Subcutaneous abdominal adipose tissue (tissue), 5 donors: Measurements from ENCODE around the gene RPS24.
"Not testable (repeated sequence)": the region's sequence is repeated elsewhere in the genome, so short reads cannot be mapped to it uniquely, and the experiment has no call there.

Source experiments
- H3K27ac ChIP-seq: one replicate; pipeline ENCODE4 v1.7.0; 2013; ENCODE audit warnings: low read depth, mild to moderate bottlenecking, inconsistent platforms, low read length, moderate library complexity
- H3K27me3 ChIP-seq, 5 donors: one replicate each; pipeline ENCODE4 v1.7.0; 2013; ENCODE audit warnings: low read length in 5 of 5, inconsistent platforms in 1 of 5; ENCODE audit not compliant: control insufficient read depth in 5 of 5, insufficient read depth in 4 of 5
- H3K36me3 ChIP-seq, 5 donors: one replicate each; pipeline ENCODE4 v1.7.0; 2013; ENCODE audit warnings: low read length in 5 of 5; ENCODE audit not compliant: control insufficient read depth in 5 of 5, insufficient read depth in 5 of 5
- H3K4me1 ChIP-seq, 5 donors: one replicate each; pipeline ENCODE4 v1.7.0; 2013; ENCODE audit warnings: low read length in 5 of 5, mild to moderate bottlenecking in 3 of 5, moderate library complexity in 1 of 5; ENCODE audit not compliant: control insufficient read depth in 5 of 5, insufficient read depth in 5 of 5
- H3K4me3 ChIP-seq, 5 donors: one replicate each; pipeline ENCODE4 v1.7.0; 2013; ENCODE audit warnings: low read length in 5 of 5, low read depth in 1 of 5
- H3K9ac ChIP-seq, 5 donors: one replicate each; pipeline ENCODE4 v1.7.0; 2013; ENCODE audit warnings: low read length in 5 of 5, mild to moderate bottlenecking in 4 of 5, moderate library complexity in 3 of 5
- H3K9me3 ChIP-seq, 5 donors: one replicate each; pipeline ENCODE4 v1.7.0; 2013; ENCODE audit warnings: low read length in 5 of 5; ENCODE audit not compliant: control insufficient read depth in 5 of 5
- donor health status: healthy.
- donor health status: healthy.
- donor health status: healthy.
- donor health status: healthy.
- donor health status: healthy.

Gene RPS24

DNA sequence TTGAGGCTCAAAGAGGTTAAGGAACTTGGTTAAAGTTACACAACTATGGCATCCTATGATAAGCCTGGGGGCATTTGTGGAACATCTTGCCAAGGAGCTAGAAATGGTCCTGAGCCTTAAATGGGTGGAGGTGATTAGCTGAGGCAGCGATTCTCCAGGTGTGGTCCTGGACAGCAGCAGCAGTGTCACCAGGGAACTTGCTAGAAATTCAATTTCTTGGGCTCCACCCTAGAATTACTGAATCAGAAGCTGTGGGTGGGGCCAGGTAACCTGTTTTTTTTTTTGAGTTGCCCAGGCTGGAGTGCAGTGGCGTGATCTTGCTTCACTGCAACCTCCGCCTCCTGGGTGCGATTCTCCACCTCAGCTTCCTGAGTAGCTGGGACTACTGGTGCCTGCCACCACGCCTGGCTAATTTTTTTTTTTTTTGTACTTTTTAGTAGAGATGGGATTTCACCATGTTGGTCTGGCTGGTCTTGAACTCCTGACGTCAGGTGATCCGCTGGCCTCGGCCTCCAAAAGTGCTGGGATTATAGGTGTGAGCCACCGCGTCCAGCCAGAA, 13.1 kb downstream of the RPS24 start:
- Histone ChIP-seq H3K4me3 (no peak overlapping the region), H3K27ac (no peak overlapping the region), H3K9me3 (no peaks in the 10 kb centered on the region), H3K4me1 (peaks cover 0 to 14% (median 6%) of the 10 kb centered on the region in 5 donors), H3K9ac (no peak overlapping the region), H3K27me3 (no peaks in the 10 kb centered on the region), H3K36me3 (peaks cover 2 to 16% (median 10%) of the 10 kb centered on the region in 5 donors)

DNA sequence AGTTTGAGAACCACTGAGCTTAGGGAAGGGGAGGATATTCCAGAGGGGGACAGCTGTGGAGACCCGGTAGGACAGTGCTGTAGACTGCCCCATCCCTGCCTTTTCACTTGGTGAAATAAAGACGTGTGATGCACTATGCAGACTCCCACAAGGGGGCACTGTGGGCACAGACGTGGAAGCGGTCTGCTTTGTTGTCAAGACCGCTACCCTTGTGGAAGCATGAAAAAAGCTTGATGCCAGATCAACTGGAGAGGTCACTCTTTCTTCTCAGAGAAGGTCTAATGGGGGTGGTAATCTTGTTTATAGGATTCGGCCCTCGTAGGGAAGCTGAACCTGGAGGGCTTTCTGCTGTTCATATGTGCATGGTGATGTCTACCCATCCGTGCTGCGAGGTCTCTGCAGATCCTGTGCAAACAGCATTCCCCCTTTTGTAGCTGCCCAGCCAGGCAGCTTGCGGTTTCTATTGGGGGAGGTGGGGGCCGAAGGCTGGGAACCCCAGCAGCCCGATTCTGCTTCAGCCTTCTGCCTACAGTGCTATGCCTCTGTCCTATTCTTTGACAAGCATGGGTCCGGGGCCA, 13.7 kb downstream of the RPS24 start:
- Histone ChIP-seq H3K4me3 (no peak overlapping the region), H3K27ac (no peak overlapping the region), H3K9ac (no peak overlapping the region)

DNA sequence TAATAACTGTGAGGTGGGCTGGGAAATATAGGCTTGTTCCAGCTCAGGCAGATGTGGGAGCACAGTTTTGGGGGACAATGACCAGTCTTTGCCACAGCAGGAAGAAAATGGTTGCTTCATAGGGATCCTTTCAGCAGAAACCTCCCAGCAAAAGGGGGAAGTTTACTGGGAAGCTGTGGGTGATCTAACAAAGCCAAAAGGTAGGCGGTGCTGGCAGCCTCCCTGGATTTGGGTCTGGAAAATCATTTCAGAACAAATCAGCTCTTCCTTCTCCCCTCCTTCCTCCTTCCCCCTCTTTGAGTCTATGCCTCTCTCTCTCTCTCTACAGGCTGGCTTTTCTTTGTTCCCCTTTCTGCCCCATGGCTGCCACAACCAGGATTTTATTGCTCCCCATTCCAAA, 16.2 kb downstream of the RPS24 start:
- Histone ChIP-seq H3K4me3 (no peak overlapping the region), H3K4me1 (peaks cover 0 to 7% (median 4%) of the 10 kb centered on the region in 5 donors), H3K27ac (no peak overlapping the region), H3K27me3 (no peaks in the 10 kb centered on the region), H3K9me3 (no peaks in the 10 kb centered on the region), H3K9ac (no peak overlapping the region), H3K36me3 (peaks cover 0 to 9% (median 4%) of the 10 kb centered on the region in 5 donors)

More for the DNA sequence above, 13.7 kb downstream of the RPS24 start:
- H3K27me3 ChIP-seq, result no peaks in the 10 kb centered on the region
- no peaks in the 10 kb centered on the region for H3K9me3 ChIP-seq
- peaks cover 2 to 10% (median 4%) of the 10 kb centered on the region in 5 donors for H3K36me3 ChIP-seq
- H3K4me1 ChIP-seq, result peaks cover 0 to 14% (median 6%) of the 10 kb centered on the region in 5 donors

DNA sequence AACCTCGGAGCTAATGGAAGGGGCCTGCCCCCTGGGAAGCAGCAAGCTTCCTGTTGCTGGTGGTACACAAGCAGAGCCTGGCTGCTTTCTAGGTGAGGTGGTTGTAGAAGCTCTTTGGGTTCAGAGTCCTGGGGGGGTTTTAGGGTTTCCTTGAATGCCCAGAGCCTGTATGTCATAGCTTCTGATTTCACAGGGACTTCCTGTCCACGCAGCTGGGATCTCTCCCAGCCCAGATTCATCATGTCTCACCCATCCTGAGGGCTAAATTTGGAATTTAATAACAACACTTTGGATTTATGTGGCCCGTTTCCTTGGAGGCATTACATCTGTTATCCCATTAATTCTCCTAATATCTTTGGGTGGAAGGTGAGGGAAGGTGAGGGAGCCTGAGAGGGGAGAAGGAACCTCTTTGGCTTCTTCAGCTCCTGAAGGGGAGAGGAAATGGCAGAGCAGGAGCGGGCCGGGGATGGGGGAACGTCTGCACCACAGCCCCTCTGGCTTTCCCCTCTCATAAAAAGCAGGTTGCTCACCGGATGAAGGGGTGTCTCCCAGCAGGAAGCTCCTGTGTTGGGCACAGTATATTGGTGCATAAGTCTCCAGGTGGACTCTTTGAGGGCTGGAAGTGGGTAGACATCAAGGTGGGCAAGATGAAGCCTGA, 19.7 kb downstream of the RPS24 start:
- no peaks in the 10 kb centered on the region for H3K9me3 ChIP-seq
- H3K4me1 ChIP-seq, result no peaks in the 10 kb centered on the region

DNA sequence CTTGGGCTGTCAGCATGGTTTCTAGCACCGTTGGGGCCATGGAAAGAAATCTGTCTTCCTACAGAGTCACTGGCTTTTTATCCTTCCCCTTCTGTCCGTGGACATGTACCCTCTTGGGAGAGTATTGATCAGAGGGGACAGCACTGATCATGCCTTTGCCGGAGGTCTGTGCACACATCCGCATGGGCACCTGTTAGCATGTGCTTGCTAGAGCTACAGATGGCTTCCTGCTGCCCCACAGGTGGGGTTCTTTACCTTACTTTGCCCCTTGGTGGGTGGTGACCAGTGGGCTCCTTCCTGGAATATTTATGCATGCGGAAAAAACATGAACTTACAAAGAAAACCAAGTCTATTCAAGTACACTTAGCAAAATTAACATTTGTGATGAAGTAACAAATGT, 24.9 kb downstream of the RPS24 start:
- Histone ChIP-seq H3K27me3 (no peaks in the 10 kb centered on the region), H3K4me1 (no peaks in the 10 kb centered on the region), H3K9me3 (no peaks in the 10 kb centered on the region), H3K9ac (no peak overlapping the region), H3K36me3 (peaks cover 0 to 5% (median 3%) of the 10 kb centered on the region in 5 donors), H3K4me3 (no peak overlapping the region), H3K27ac (no peak overlapping the region)

More for the DNA sequence above, 19.7 kb downstream of the RPS24 start:
- H3K36me3 ChIP-seq, result peaks cover 0 to 10% (median 4%) of the 10 kb centered on the region in 5 donors
- H3K27me3 ChIP-seq, result no peaks in the 10 kb centered on the region
- no peak overlapping the region for H3K4me3 ChIP-seq
- no peak overlapping the region for H3K27ac ChIP-seq
- no peak overlapping the region for H3K9ac ChIP-seq

DNA sequence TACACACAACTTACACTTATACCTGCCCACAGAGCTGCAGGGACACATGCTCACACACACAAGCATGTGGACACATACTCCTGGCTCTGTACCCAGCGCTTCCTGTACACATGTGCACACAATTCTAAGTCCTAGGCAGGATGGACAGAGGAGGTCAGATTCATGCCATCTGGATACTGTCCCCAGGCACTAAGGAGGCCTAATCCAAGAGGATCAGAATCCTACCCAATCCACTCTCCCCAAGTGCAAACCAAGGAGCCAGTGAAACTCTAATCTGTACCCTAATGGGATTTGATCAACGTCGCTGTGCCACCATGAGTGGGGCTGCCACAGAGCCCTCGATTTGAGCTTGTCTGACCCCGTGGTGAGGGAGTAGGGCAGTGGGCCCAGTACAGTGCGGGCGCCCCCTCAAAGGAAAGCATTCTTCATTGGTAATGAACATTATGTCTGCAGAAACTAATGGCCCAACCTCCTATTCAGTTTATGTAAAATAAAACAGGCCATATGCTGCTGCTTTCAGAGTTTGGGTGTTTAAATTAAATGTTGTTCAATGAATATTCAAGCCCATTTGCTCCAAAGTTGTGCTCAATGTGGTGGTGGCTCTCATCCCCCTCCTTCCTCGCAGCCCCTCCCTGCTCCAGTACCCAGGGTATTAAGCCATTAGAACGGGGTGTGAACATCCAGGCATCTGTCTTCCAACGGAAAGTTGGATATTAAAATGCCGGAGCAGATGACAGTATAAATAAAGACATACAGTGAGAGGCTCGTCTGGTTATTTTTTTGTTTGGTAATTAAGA, 26.4 kb downstream of the RPS24 start:
- Histone ChIP-seq H3K27ac (no peak overlapping the region), H3K4me3 (no peak overlapping the region), H3K36me3 (no peaks in the 10 kb centered on the region), H3K9me3 (no peaks in the 10 kb centered on the region), H3K4me1 (no peaks in the 10 kb centered on the region), H3K27me3 (no peaks in the 10 kb centered on the region), H3K9ac (no peak overlapping the region)

DNA sequence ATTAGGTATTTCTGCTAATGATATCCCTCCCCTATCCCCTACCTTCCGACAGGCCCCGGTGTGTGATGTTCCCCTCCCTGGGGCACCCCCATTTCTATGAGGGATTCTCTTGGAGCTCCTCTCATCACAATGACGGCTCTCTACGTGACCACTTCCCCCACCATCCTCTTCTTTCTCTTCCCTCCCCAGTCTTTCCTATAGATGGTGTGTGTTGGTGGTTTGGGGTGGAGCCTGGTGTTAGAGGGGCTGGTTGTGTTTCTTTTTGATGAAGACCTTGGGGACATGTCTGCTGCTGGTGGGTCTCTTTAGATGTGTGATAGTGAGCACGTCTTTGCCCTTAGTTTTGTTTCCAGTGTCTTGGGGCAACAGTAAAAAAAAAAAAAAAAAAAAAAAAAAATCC, 28.6 kb downstream of the RPS24 start:
- Histone ChIP-seq H3K9ac (no peak overlapping the region), H3K36me3 (no peaks in the 10 kb centered on the region), H3K4me3 (no peak overlapping the region), H3K27ac (no peak overlapping the region), H3K4me1 (peaks cover 0 to 7% (median 0%) of the 10 kb centered on the region in 5 donors), H3K9me3 (no peaks in the 10 kb centered on the region), H3K27me3 (no peaks in the 10 kb centered on the region)

DNA sequence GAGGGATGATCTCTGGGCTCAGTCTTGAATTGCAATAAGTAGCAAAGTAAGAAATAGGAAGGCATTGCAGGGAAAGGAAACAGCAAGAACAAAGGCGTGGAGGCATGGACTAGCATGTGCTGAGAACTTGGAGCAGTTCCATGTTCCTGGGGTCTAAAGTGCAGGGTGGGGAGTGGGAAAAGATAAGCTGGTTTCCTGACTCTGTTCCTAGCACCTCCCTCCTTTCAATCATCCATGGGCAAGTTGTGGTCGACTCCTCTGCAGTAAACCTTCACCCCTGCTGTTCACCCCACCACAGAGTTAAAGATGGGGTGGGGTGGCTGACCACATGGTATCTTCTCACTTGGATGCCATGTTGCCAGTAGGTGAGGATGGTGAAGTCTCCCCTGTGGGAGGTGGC, 29.6 kb downstream of the RPS24 start:
- H3K27ac ChIP-seq, result no peak overlapping the region
- H3K4me3 ChIP-seq, result no peak overlapping the region
- H3K9ac ChIP-seq, result no peak overlapping the region
- peaks cover 0 to 7% (median 0%) of the 10 kb centered on the region in 5 donors for H3K4me1 ChIP-seq
- H3K9me3 ChIP-seq, result no peaks in the 10 kb centered on the region
- H3K36me3 ChIP-seq, result no peaks in the 10 kb centered on the region
- H3K27me3 ChIP-seq, result no peaks in the 10 kb centered on the region

DNA sequence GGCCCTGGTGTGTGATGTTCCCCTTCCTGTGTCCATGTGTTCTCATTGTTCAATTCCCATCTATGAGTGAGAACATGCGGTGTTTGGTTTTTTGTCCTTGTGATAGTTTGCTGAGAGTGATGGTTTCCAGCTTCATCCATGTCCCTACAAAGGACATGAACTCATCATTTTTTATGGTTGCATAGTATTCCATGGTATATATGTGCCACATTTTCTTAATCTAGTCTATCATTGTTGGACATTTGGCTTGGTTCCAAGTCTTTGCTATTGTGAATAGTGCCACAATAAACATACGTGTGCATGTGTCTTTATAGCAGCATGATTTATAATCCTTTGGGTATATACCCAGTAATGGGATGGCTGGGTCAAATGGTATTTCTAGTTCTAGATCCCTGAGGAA, 31.3 kb downstream of the RPS24 start:
- H3K9ac ChIP-seq, H3K27me3 ChIP-seq, H3K4me3 ChIP-seq, H3K36me3 ChIP-seq, H3K27ac ChIP-seq, H3K9me3 ChIP-seq, H3K4me1 ChIP-seq: not testable (repeated sequence)

DNA sequence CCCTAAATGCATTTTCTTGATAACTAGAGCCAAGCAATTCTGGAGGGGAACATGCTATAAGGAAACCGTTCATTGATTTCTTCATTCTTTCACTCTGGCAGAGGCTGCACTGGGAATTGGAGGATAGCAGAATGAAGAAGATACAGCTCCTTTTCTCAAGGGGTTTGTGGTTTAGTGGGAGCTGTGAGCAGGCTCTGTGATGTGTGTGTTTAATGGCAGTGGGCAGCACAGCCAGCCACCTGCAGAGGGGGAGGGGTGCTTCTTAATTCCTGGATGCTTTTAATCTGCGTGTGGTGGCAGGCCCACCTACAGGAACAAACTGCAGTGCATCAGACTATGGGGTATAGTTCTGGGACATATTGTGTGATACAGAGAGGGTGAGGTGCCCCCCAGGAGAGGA, 31.9 kb downstream of the RPS24 start:
- peaks cover 0 to 9% (median 4%) of the 10 kb centered on the region in 5 donors for H3K4me1 ChIP-seq
- H3K36me3 ChIP-seq, result no peaks in the 10 kb centered on the region
- H3K9me3 ChIP-seq, result no peaks in the 10 kb centered on the region
- no peak overlapping the region for H3K27ac ChIP-seq
- H3K9ac ChIP-seq, result no peak overlapping the region
- H3K4me3 ChIP-seq, result no peak overlapping the region
- H3K27me3 ChIP-seq, result no peaks in the 10 kb centered on the region
